Measurements from ENCODE around the gene KIF21A.

GRCh38 chr12:39294715-39295114 lies 148.2 kb downstream of the KIF21A start:
- no peak for TF ChIP-seq ZBTB43 (CRISPR knock-in tag; conservative IDR thresholded peaks at IDR 0.05)
- TF ChIP-seq IKZF4 (CRISPR knock-in tag; IDR thresholded peaks at IDR 0.05; ENCODE audit: borderline replicate concordance, low read depth, not compliant biosample characterization) = no peak
- no peak for TF ChIP-seq NR2F1 (CRISPR knock-in tag; IDR thresholded peaks at IDR 0.05)
- no peak for TF ChIP-seq ESRRA (CRISPR knock-in tag; IDR thresholded peaks at IDR 0.05; ENCODE audit: low read depth)
- TF ChIP-seq XRCC5 (optimal IDR thresholded peaks at IDR 0.05; ENCODE audit: low read length) = no peak
